HepG2 (cell line): ENCODE measurements around the gene NFATC2. TPM values are rescaled to one million over a fixed set of nuclear protein-coding genes. Genes with fewer than 3 reads are reported as not detected.

Source experiments
- ATAC-seq: fragments of 200-7000 bp; cut with Tn5 transposase; 3 replicates; pipeline ENCODE4 v1.9.1; 2020; ENCODE audit warnings: mild to moderate bottlenecking, moderate library complexity
- BruUV-seq: library from RNA; stranded (reverse); fragments of 400-500 nt; replicated peaks from 2 replicates; lab custom pipeline; 2021; lab: Mats Ljungman, UMichigan
- CTCF ChIA-PET: fragments of 300-600 bp; formaldehyde crosslinking; extraction: SDS; loops from one replicate; lab custom pipeline; 2021; ENCODE audit warnings: low total read pairs, inconsistent platforms, low intra/inter-chr PET ratio; lab: Yijun Ruan, JAX
- POLR2A ChIA-PET: fragments of 350-600 bp; sonication (Branson Sonifier 250); formaldehyde crosslinking; loops from one replicate; lab custom pipeline; 2020; ENCODE audit warnings: antibody characterized with exemption, inconsistent platforms; lab: Yijun Ruan, JAX
- DNase-seq: peaks from one replicate; pipeline ENCODE4 v3.0.0-alpha.2; 2015; ENCODE audit warnings: low spot score
- FAIRE-seq: peaks from 3 replicates; lab custom pipeline; 2011; peaks lifted over from hg19 to GRCh38; lab: Jason Lieb, UNC
- H2AFZ ChIP-seq: one replicate; pipeline ENCODE4 v1.6.1; 2011; ENCODE audit warnings: low read length, inconsistent platforms
- H3K27ac ChIP-seq: fragments of 300-600 bp; 3 replicates; pipeline ENCODE4 v1.8.0; 2011; ENCODE audit warnings: mixed run types, mild to moderate bottlenecking, mixed read lengths, low read length, inconsistent platforms; ENCODE audit not compliant: insufficient read depth; ENCODE audit errors: extremely low read length
- H3K27me3 ChIP-seq, 2 experiments: fragments of 200-600 bp in 1 of 2; 2 replicates in 1 of 2; 3 replicates in 1 of 2; pipeline versions ENCODE4 v1.6.0 to v1.8.0; 2011; ENCODE audit warnings: low read length in 2 of 2, mild to moderate bottlenecking in 2 of 2, moderate library complexity in 2 of 2, inconsistent platforms in 1 of 2; ENCODE audit not compliant: insufficient read depth in 2 of 2, control insufficient read depth in 1 of 2
- H3K36me3 ChIP-seq, 2 experiments: fragments of 200-600 bp in 1 of 2; replicated peaks in 1 of 2; 2 replicates in 1 of 2; 3 replicates in 1 of 2; pipeline versions ENCODE4 v1.5.1 to v1.8.0; 2011; ENCODE audit warnings: low read length in 2 of 2, inconsistent platforms in 1 of 2; ENCODE audit not compliant: insufficient read depth in 2 of 2, control insufficient read depth in 1 of 2
- H3K4me1 ChIP-seq: 2 replicates; pipeline ENCODE4 v1.5.1; 2012; ENCODE audit warnings: low read length, inconsistent platforms; ENCODE audit not compliant: insufficient read depth
- H3K4me2 ChIP-seq: 2 replicates; pipeline ENCODE4 v1.6.0; 2011; ENCODE audit warnings: low read depth, low read length, inconsistent platforms
- H3K4me3 ChIP-seq, 3 experiments: fragments of 200-600 bp in 1 of 3; sonication (generic), shearing (Covaris generic) in 1 of 3; replicated peaks in 1 of 3; 2 replicates each; pipeline ENCODE4 v1.5.1; 2011 to 2016; ENCODE audit warnings: low read length in 3 of 3, inconsistent platforms in 2 of 3, low read depth in 2 of 3, mild to moderate bottlenecking in 2 of 3, control low read depth in 1 of 3, mixed read lengths in 1 of 3; ENCODE audit not compliant: insufficient read depth in 1 of 3
- H3K79me2 ChIP-seq: one replicate; pipeline ENCODE4 v1.6.1; 2011; ENCODE audit warnings: low read length, inconsistent platforms; ENCODE audit not compliant: insufficient read depth
- H3K9ac ChIP-seq: 2 replicates; pipeline ENCODE4 v1.6.0; 2011; ENCODE audit warnings: mild to moderate bottlenecking, low read depth, low read length, inconsistent platforms; ENCODE audit not compliant: insufficient read depth
- H3K9me3 ChIP-seq: 2 replicates; pipeline ENCODE4 v1.5.1; 2012; ENCODE audit warnings: mild to moderate bottlenecking, low read length
- H4K20me1 ChIP-seq: 2 replicates; pipeline ENCODE4 v1.6.0; 2011; ENCODE audit warnings: inconsistent platforms, mild to moderate bottlenecking, low read length, moderate library complexity; ENCODE audit not compliant: insufficient read depth
- ATRX ChIP-seq: sonication (generic); formaldehyde crosslinking; IDR thresholded peaks from 2 replicates; pipeline ENCODE4 v1.4.0; 2020; ENCODE audit warnings: missing genetic modification reagents, borderline replicate concordance
- MED8 ChIP-seq: sonication (generic); formaldehyde crosslinking; IDR thresholded peaks from 2 replicates; pipeline ENCODE4 v1.8.1; 2023; ENCODE audit warnings: mild to moderate bottlenecking, missing genetic modification reagents; ENCODE audit not compliant: insufficient replicate concordance
- POLR2AphosphoS2 ChIP-seq: IDR thresholded peaks from 2 replicates; pipeline ENCODE4 v1.6.1; 2011; ENCODE audit warnings: low read depth, low read length, improper control_type of control experiment
- SMC3 ChIP-seq: IDR thresholded peaks from 2 replicates; pipeline ENCODE4 v1.6.1; 2011; ENCODE audit warnings: low read length, improper control_type of control experiment
- SP140L ChIP-seq: sonication (generic); formaldehyde crosslinking; IDR thresholded peaks from 2 replicates; pipeline ENCODE4 v1.4.0; 2020; ENCODE audit warnings: missing genetic modification reagents, borderline replicate concordance
- STAG1 ChIP-seq: sonication (generic); formaldehyde crosslinking; IDR thresholded peaks from 2 replicates; pipeline ENCODE4 v1.4.0; 2020; ENCODE audit warnings: missing genetic modification reagents
- YEATS4 ChIP-seq: sonication (generic); formaldehyde crosslinking; IDR thresholded peaks from 2 replicates; pipeline ENCODE4 v1.4.0; 2020; ENCODE audit warnings: missing genetic modification reagents, borderline replicate concordance
- ZBTB8A ChIP-seq: sonication (generic); formaldehyde crosslinking; IDR thresholded peaks from 2 replicates; pipeline ENCODE4 v1.4.0; 2020; ENCODE audit warnings: mild to moderate bottlenecking, low read depth, missing genetic modification reagents, borderline replicate concordance
- ZNF567 ChIP-seq: sonication (generic); formaldehyde crosslinking; IDR thresholded peaks from 2 replicates; pipeline ENCODE4 v1.8.1; 2023; ENCODE audit warnings: mild to moderate bottlenecking, missing genetic modification reagents, borderline replicate concordance
- ZNF816 ChIP-seq: sonication (generic); formaldehyde crosslinking; IDR thresholded peaks from 2 replicates; pipeline ENCODE4 v1.8.0; 2022; ENCODE audit warnings: missing genetic modification reagents, mild to moderate bottlenecking, borderline replicate concordance
- WGBS: methylation state at CpG from one replicate; pipeline ENCODE4 v1.1.6; 2017; ENCODE audit warnings: low lambda C conversion rate; 5-methylcytosine and 5-hydroxymethylcytosine counted together
- in situ Hi-C: cut with HindIII; loops from 2 replicates; pipeline ENCODE4 v1.10.0; 2017; ENCODE audit warnings: low pct_unique_long_range_greater_than_20kb; ENCODE audit not compliant: extremely low pct_ligation_motif_present
- intact Hi-C: fragments of 100-400 bp; cut with micrococcal nuclease; formaldehyde crosslinking; loops from one replicate; pipeline ENCODE4 v1.10.0; 2022; ENCODE audit not compliant: unreplicated experiment
- polyA plus RNA-seq, 8 experiments: library from polyadenylated mRNA; depleted of rRNA in 3 of 8; stranded (reverse) in 7 of 8; unstranded in 1 of 8; fragments of >200 nt; fragmentation: Illumina TruSeq in 4 of 8; extraction: Trizol in 4 of 8; gene quantifications; 2 replicates each; pipeline versions ENCODE4 v1.2.1 to v1.2.3, GENCODE V29; 2011 to 2016; ENCODE audit warnings: low read depth in 4 of 8, missing spikeins in 1 of 8, mixed read lengths in 1 of 8; ENCODE audit not compliant: insufficient read depth in 1 of 8
- total RNA-seq, 5 experiments: library from RNA; depleted of rRNA; stranded (reverse); fragments of >200 nt; fragmentation: Illumina TruSeq; extraction: Trizol; gene quantifications; 2 replicates each; pipeline ENCODE4 v1.2.3, GENCODE V29; 2016; ENCODE audit warnings: low read depth in 1 of 5
- TF ChIP-seq, protein P1 (sequence below): sonication (generic); formaldehyde crosslinking; IDR thresholded peaks from 2 replicates; pipeline ENCODE4 v1.4.0; 2020; ENCODE audit warnings: missing genetic modification reagents
- TF ChIP-seq, protein P2 (sequence below): sonication (generic); formaldehyde crosslinking; IDR thresholded peaks from 2 replicates; pipeline ENCODE4 v1.8.0; 2022; ENCODE audit warnings: missing genetic modification reagents, low read depth, mild to moderate bottlenecking, borderline replicate concordance
- TF ChIP-seq, protein P3 (sequence below): sonication (generic); formaldehyde crosslinking; IDR thresholded peaks from 2 replicates; pipeline ENCODE4 v1.5.0; 2020; ENCODE audit warnings: mild to moderate bottlenecking, missing genetic modification reagents, moderate library complexity
- TF ChIP-seq, protein P4 (sequence below): sonication (generic); formaldehyde crosslinking; IDR thresholded peaks from 2 replicates; pipeline ENCODE4 v1.4.0; 2020; ENCODE audit warnings: missing genetic modification reagents, mild to moderate bottlenecking, borderline replicate concordance

Gene NFATC2
- total and polyA plus RNA-seq, 2 of the 13 experiments (the other 11 are each of a cell fraction or from before 2014, with no cell fraction given), result 1.9 to 3.3 TPM

DNA sequence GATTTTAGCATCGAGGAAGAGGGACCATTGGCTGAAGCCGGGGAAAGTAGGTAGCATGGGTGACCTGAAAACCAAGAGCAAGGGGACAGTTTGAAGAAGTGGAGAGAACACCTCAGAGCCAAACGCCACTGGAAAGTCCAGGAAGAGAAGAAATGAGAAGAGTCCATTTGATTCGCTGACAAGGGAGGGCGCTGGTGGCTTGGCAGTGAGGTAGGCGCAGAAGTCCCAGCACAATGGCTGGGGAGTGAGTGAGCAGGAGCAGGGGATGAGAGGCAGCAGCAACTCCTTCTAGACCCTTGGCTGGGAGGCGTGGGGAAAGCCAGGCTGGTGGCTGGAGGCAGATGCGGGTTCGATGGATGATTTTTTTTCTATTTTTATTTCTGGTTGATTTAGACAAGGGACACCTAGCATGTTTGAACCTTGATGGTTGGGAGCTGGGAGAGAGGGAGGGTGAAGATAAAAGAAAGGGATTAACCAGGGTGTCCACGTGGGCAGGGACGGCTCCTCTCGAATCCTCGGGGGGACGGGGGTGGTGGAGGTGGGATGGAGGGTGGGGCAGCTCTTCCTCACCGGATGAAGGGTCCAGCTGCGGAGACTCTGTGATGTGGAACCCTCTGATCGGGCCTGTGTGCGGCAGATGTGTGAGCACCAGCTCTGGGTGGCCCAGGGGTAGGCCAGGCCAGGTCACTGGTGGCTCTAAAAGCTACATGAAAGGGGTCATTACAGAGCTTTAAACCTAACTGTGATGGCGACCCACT lies 164.2 kb downstream of the NFATC2 start:
- Histone ChIP-seq H3K4me1 (no peaks in the 10 kb centered on the region), H3K27ac (no peak overlapping the region), H3K4me2 (no peak overlapping the region), H3K36me3 (no peaks in the 10 kb centered on the region), H3K4me3 (no peak overlapping the region), H2AFZ (no peak overlapping the region), H3K27me3 (peaks cover 0 to 7% of the 10 kb centered on the region in 2 experiments; a peak in 1 of 5 replicates), H4K20me1 (no peaks in the 10 kb centered on the region), H3K79me2 (no peaks in the 10 kb centered on the region), H3K9me3 (no peaks in the 10 kb centered on the region), H3K9ac (no peak overlapping the region)
- intact Hi-C loops, result no loop called here
- ChIA-PET CTCF (interaction anchor here (1.7 kb wide), 1 partner anchor 217 kb away, joined by 5 read pairs; no protein-coding TSS in a partner anchor), POLR2A (no interaction called here)
- ATAC-seq, result peak; percentile 37; the same call in 2 of the 3 replicates
- in situ Hi-C loops, result no loop called here
- peak; percentile 60 for FAIRE-seq
- WGBS, result 69% methylated on average over 19 of the region's 19 CpGs
- BruUV-seq, result no TSS peak
- no peak for DNase-seq
- TF ChIP-seq MED8 (CRISPR knock-in tag) (no peak), SMC3 (peak; percentile 47; the same call in 1 of the 2 replicates), ZBTB8A (no peak), STAG1 (peak; percentile 85), ATRX (no peak), SP140L (CRISPR knock-in tag) (no peak), ZNF816 (CRISPR knock-in tag) (no peak), YEATS4 (CRISPR knock-in tag) (no peak), ZNF567 (no peak), POLR2AphosphoS2 (no peak)
- TF ChIP-seq, protein P1, sequence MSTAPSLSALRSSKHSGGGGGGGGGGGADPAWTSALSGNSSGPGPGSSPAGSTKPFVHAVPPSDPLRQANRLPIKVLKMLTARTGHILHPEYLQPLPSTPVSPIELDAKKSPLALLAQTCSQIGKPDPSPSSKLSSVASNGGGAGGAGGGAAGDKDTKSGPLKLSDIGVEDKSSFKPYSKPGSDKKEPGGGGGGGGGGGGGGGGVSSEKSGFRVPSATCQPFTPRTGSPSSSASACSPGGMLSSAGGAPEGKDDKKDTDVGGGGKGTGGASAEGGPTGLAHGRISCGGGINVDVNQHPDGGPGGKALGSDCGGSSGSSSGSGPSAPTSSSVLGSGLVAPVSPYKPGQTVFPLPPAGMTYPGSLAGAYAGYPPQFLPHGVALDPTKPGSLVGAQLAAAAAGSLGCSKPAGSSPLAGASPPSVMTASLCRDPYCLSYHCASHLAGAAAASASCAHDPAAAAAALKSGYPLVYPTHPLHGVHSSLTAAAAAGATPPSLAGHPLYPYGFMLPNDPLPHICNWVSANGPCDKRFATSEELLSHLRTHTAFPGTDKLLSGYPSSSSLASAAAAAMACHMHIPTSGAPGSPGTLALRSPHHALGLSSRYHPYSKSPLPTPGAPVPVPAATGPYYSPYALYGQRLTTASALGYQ (CRISPR knock-in tag), result no peak
- TF ChIP-seq, protein P2, sequence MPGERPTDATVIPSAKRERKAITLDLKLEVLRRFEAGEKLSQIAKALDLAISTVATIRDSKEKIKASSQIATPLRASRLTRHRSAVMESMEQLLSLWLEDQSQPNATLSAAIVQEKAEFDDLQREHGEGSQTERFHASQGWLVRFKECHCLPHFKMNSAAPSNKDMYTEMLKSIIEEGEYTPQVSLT, result no peak
- TF ChIP-seq, protein P3, sequence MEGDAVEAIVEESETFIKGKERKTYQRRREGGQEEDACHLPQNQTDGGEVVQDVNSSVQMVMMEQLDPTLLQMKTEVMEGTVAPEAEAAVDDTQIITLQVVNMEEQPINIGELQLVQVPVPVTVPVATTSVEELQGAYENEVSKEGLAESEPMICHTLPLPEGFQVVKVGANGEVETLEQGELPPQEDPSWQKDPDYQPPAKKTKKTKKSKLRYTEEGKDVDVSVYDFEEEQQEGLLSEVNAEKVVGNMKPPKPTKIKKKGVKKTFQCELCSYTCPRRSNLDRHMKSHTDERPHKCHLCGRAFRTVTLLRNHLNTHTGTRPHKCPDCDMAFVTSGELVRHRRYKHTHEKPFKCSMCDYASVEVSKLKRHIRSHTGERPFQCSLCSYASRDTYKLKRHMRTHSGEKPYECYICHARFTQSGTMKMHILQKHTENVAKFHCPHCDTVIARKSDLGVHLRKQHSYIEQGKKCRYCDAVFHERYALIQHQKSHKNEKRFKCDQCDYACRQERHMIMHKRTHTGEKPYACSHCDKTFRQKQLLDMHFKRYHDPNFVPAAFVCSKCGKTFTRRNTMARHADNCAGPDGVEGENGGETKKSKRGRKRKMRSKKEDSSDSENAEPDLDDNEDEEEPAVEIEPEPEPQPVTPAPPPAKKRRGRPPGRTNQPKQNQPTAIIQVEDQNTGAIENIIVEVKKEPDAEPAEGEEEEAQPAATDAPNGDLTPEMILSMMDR (CRISPR knock-in tag), result peak; percentile 84
- TF ChIP-seq, protein P4, sequence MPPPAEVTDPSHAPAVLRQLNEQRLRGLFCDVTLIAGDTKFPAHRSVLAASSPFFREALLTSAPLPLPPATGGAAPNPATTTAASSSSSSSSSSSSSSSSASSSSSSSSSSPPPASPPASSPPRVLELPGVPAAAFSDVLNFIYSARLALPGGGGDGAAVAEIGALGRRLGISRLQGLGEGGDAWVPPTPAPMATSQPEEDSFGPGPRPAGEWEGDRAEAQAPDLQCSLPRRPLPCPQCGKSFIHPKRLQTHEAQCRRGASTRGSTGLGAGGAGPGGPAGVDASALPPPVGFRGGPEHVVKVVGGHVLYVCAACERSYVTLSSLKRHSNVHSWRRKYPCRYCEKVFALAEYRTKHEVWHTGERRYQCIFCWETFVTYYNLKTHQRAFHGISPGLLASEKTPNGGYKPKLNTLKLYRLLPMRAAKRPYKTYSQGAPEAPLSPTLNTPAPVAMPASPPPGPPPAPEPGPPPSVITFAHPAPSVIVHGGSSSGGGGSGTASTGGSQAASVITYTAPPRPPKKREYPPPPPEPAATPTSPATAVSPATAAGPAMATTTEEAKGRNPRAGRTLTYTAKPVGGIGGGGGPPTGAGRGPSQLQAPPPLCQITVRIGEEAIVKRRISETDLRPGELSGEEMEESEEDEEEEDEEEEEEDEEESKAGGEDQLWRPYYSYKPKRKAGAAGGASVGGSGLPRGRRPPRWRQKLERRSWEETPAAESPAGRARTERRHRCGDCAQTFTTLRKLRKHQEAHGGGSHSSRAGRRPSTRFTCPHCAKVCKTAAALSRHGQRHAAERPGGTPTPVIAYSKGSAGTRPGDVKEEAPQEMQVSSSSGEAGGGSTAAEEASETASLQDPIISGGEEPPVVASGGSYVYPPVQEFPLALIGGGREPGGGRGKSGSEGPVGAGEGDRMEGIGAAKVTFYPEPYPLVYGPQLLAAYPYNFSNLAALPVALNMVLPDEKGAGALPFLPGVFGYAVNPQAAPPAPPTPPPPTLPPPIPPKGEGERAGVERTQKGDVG, result no peak
